NCI-H1092 (cell line): ENCODE measurements around the gene HMX3.

Experiments used
- DNase-seq: peaks from one replicate; lab custom pipeline; 2025; lab: John Stamatoyannopoulos, UW

HMX3 gene

DNA sequence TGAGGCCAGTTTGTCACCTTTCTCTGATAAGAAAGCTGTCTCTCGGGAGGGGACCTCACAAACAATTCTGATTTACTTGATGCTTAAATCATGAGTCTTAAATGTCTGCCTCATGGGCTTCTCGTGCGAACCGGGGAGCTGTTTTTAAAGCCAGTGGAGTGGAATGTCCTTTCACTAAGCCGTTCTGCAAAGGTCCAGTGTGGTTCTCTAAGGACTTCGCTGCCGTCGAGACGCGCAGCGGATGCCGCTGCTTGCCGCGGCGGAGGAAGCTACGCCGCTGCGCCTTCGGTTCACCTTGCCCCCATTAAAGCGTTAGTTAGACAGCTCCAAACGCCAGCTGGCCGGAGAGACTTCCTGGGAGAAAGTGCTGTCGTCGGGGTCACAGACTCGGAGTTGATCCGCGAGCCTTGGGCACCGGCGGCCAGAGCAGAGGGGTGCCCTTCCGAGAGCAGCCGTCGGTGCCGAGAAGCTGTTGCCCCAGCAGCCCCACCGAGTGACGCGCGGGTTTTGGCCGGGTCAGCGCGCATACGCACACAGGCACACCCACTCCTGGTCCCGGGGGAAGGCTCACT, 1.3 kb upstream of the HMX3 start:
- no peak for DNase-seq

- no peak for DNase-seq
Observed at GRCh38 chr10:123134915-123135414, 805 bp upstream of the HMX3 start.

- DNase-seq = no peak
Observed at GRCh38 chr10:123136221-123136805, 543 bp downstream of the HMX3 start.

- DNase-seq = no peak
Observed at GRCh38 chr10:123136806-123137642, 1.3 kb downstream of the HMX3 start.

DNA sequence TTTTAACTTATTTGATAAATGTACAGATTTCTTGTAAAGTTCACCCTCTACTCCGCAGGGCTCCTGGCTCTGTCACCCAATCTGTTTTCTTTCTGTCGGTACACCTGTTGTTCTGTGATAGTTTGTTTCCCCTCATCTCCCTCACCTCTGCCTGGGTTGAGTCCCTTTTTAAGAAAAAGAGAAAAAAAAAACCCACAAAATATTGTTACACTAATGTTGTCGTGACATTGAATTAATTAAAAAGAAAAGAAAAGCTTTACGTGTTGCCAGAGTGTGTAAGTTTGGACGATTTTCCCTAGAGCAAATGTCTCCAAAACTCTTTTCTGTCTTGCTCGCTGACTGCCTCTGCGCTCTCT, 3.4 kb downstream of the HMX3 start:
- no peak for DNase-seq

DNA sequence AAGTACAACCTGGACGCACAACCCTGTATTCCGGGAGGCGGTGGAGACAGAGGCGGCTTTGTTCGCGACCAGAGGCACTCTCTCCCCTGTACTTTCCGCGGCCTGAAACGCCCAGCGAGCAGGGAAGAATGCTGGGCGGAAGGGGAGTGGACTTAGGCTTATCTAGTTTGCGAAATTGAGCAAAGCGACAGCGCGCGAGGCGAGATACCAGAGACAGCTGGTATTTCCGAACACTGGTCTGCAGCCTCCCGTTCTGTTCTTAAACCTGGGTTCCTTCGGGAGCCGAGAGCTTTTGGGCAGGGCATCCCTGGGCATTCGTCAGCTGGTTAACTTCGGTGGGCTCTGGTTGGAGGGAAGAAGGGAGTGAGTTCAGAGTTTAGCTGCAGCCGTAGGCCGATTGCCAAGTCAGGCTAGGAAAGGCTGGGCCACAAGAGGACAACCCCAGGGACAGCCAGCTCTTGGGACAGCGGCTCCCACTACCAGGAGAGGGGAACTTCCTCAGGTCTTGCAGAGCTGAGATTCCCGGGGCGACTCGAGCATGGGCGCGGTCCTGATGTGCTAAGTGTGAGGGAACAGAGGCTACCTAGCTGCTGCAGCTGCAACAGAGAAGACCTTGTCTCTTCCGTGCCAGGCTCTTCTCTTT, 3.9 kb downstream of the HMX3 start:
- DNase-seq = no peak

DNA sequence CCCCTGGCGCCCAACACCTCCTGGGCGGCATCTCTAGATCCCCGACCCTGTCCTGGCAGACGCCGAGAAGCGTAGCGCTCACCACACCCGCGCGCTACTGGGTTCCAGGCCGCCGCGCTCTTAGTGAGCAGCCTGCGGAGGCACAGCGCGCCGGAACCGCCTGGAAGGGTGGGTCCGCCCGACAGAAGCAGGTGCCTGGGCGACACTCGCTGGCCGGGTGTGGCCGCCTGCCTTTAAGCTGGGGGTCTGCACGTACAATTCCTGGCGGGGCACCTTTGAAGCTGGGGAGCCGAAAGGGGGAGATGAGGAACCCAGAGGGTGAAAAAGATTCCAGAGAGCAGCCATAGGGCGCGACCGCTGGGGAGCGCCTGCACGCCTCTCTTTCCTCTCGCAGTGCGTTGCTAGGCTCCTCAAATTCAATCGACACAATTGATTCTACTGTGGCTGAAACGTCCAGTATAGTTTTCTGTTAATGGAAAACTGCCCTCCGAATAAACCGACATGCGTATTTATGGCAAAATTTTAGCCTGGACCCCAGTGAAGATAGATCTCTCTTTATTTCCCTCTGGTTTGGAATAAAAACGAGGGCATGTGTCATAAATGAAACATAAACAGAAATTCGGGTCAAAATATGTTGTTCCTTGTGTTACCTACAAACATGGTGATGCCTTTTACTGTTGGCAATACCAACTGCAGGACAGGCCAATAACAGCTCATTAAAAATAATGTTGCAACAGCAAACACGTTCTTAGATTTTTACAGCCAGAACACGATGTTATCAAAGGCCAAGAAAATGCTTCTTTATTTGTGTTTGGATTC, 4.6 kb downstream of the HMX3 start:
- no peak for DNase-seq

- no peak for DNase-seq
Observed at GRCh38 chr10:123140983-123141390, 5.2 kb downstream of the HMX3 start.

- no peak for DNase-seq
Observed at GRCh38 chr10:123141791-123142700, 6.3 kb downstream of the HMX3 start.

GRCh38 chr10:123142701-123143161, 7.0 kb downstream of the HMX3 start:
- DNase-seq = no peak

DNA sequence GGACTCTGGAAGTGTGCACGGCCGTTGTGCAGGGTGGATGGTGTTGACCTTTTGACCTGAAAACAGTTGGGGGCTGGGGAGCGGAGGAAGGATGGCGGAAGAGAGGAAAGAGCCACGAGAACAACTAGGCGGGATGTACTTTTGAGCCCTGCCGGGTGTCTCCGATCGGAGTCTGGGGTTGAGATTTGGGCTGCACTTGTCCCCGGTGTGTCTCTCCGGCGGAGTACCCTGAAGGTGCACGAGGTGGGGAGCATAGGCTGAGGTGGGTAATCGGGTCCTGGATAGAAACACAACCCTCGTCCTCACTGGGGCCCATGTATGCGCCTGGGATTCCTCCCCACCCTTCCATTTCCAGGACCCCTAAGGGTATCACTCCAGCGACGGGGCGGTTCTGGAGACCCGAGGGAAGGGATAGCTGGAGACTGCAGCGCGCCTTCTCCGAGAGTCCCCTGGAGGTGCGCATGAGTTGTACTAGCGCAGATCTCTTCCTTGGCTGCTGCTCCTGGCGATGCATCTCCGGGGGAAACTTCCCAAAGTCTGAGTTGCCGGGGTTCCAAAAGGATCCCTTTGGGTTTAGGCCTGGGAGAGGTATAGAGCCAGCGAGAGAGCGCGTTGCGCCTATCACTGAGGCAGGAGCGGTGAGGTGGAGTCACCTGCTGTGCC, 7.5 kb downstream of the HMX3 start:
- DNase-seq = no peak

DNA sequence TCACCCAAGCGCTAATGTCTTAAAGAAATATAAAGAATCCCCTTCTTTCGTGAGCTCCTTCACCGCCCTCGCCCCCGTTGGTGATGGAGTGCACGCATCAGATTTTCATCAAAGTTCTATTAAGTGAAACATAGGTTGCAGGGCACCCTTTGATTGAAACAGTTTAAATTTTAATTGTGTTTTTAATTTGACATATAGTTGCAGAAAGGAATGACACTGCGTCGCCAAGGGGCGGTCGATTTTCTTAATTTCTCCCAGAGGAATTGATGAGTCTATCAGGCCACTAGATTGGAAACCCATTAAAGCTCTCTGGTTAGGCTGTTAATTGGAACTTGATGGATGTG, 8.0 kb downstream of the HMX3 start:
- no peak for DNase-seq

- no peak for DNase-seq
Observed at GRCh38 chr10:123144697-123145541, 9.1 kb downstream of the HMX3 start.

GRCh38 chr10:123145542-123146012, 9.8 kb downstream of the HMX3 start:
- DNase-seq = no peak

- no peak for DNase-seq
Observed at GRCh38 chr10:123146013-123146893, 10.5 kb downstream of the HMX3 start.

GRCh38 chr10:123146894-123147634, 11.3 kb downstream of the HMX3 start:
- no peak for DNase-seq

GRCh38 chr10:123147635-123148413, 12.1 kb downstream of the HMX3 start, which contains the start of gene HMX2:
Gene HMX2 (plus strand): TSS chr10:123148136. CDS start chr10:123148379, 243 bp downstream.
- peak; percentile 61 for DNase-seq
